ENCODE measurements around the gene FAM83D. TPM values are rescaled to one million over a fixed set of nuclear protein-coding genes. Genes with fewer than 3 reads are reported as not detected.
A peak's percentile ranks its signal among the peaks of the same experiment; 100 is the strongest.
"Not testable (repeated sequence)": the region's sequence is repeated elsewhere in the genome, so short reads cannot be mapped to it uniquely, and the experiment has no call there.

FAM83D gene
- total RNA-seq, 2 donors from 2014 or later, result 15.9 to 18.3 TPM

DNA sequence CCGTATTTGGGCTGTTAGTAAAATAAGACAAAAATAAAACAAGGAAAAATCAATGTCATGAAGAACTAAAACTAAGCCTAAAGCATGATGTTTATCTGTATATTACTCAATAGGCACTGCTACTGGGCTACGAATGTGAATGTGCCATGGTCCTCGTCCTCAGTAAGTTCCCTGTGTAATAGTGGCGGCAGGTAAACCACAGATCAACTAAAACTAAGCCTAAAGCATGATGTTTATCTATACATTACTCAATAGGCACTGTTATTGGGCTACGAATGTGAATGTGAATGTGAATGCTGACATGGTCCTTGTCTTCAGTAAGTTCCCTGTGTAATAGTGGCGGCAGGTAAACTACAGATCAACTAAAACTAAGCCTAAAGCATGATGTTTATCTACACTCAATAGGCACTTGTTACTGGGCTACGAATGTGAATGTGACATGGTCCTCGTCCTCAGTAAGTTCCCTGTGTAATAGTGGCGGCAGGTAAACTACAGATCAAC is 34.0 kb downstream of the FAM83D start:
- peak overlapping the region; percentile 93 for H3K27ac Mint-ChIP-seq
- not testable (repeated sequence) for H3K9me3 Mint-ChIP-seq
- H3K4me3 Mint-ChIP-seq, result peak overlapping the region; percentile 93

DNA sequence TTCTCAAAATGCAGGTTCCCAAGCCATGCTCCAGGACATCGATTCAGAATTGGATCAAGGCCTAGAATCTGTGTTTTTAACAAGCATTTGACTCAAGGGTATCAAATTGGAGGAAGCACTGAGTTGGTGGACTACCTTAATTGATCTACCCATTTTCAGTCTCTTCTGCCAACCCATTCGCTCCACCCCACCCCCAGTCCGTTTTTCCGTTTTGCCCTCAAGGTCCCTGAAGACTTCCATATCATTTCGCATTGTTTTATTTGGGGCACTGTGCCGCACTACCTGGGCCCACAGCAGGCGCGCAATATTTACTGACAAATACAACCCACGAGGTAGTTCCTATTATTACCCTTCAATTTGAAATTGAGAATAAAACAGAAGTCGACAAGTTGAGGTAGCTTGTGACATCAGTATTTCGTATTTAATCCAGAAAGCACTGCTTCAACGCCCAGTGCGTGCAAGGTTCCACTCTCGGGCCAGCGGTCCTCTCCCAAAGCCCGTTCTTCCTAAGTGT is 35.4 kb downstream of the FAM83D start:
- peaks cover 11% of the 10 kb centered on the region for H3K36me3 Mint-ChIP-seq (ENCODE audit: low read depth)
- no peaks in the 10 kb centered on the region for H3K27me3 Mint-ChIP-seq
- peak overlapping the region; percentile 93 for H3K4me3 Mint-ChIP-seq
- no peaks in the 10 kb centered on the region for H3K9me3 Mint-ChIP-seq
- peak overlapping the region; percentile 93 for H3K27ac Mint-ChIP-seq
- H3K4me1 Mint-ChIP-seq, result peaks cover 11% of the 10 kb centered on the region
- peak; percentile 1 for ATAC-seq (replicated peaks)

More for the DNA sequence above, 34.0 kb downstream of the FAM83D start:
- peaks cover 11% of the 10 kb centered on the region for H3K4me1 Mint-ChIP-seq
- not testable (repeated sequence) for ATAC-seq (replicated peaks); H3K27me3 Mint-ChIP-seq
- H3K36me3 Mint-ChIP-seq (ENCODE audit: low read depth), result peaks cover 11% of the 10 kb centered on the region

DNA sequence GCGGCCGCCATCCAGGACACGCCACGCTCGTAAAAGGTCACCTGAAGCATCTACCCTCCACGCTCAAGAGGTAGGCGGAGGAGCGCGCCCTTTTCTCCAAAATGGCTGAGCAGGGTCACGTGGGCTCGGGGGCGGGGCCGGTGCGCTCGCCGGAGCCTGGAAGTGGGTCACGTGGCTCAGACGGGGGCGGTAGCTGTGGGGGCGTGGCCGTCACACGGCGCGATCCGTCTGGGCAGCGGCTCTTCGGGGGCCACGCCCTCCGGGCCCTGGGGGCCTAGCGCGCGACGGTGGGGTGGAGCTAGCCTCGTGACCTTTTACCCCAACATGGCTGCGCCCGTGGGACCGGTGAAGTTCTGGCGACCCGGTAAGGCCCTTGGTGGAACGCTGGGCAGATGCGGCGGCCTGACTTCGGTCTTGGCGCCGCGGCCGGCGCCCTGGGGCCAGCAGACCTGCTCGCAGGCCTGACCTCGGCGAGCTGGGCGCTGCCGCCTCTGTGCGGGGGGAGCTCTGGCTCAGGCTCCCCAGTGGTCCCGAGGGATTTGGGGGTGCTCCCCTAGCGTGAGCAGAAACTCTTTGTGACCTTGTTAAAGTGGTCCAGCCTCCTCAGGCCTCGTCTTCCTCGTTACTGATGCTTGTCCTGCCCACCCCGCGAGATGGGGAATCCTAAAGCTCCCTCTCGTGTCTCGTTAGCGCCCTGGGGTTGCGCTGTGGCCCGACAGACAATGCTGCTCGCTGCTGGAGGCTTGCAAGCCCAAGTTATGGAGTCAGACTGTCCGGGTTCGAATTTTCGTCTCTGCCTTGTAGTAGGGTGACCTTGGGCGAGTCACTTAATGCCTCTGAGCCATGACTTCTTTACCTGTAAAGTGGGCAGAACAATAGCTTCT is 36.1 kb downstream of the FAM83D start, which contains the start of gene DHX35:
Gene DHX35, plus strand, starts transcription at position 301 of the 884 bp plus-strand sequence. Its CDS starts 24 bp downstream, at position 325.
- Mint-ChIP-seq H3K27me3 (no peaks in the 10 kb centered on the region), H3K36me3 (ENCODE audit: low read depth) (peaks cover 11% of the 10 kb centered on the region), H3K4me1 (peaks cover 11% of the 10 kb centered on the region), H3K9me3 (no peaks in the 10 kb centered on the region), H3K4me3 (peak within 1 kb of the TSS; percentile 93), H3K27ac (peak within 1 kb of the TSS; percentile 93)
- peak; percentile 99 for ATAC-seq (replicated peaks)

DNA sequence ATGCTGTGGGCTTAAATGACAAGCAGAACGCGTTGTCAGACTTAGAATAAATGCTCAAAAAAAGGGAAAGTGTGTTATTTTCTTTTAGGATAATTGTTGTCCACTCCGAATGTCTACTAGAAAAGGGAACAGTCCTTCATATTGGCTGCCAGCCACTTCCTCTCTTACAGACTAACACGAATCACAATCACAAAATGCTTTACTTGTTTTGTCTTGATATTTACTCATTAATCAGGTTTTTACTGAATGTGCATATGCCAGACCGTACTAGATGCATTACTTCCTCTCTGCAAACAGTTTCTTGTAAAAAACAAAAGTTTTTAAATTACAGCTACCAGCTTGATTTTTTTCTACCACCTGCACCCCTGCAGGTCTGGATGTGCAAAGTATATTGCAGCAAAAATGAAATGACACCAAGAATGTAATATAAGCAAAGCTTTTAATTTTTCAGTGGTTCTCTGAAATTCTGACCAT is 36.7 kb downstream of the FAM83D start:
- H3K4me3 Mint-ChIP-seq, result peak overlapping the region; percentile 93
- no peak for ATAC-seq (replicated peaks)
- H3K27me3 Mint-ChIP-seq, result no peaks in the 10 kb centered on the region
- H3K9me3 Mint-ChIP-seq, result no peaks in the 10 kb centered on the region
- H3K36me3 Mint-ChIP-seq (ENCODE audit: low read depth), result peaks cover 11% of the 10 kb centered on the region
- peaks cover 11% of the 10 kb centered on the region for H3K4me1 Mint-ChIP-seq
- H3K27ac Mint-ChIP-seq, result peak overlapping the region; percentile 93

DNA sequence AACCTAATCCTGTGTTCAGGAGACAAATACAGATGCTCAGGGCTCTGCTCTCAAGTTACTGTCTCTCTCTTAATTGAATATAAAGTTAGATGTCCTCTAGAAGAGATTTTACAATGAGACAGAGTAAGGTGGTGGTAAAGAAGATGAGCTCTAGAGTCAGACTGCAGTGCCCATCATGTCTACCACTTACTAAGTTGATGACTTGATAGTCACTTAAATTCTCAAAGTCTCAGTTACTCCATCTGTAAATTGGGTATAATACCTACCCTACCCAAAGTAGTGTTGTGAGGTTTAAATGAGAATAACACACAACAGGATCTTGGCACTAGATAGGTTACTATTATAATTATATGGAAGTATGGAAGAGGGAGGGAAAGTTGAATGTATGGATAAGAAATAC is 37.5 kb downstream of the FAM83D start:
- no peaks in the 10 kb centered on the region for H3K9me3 Mint-ChIP-seq
- peaks cover 11% of the 10 kb centered on the region for H3K36me3 Mint-ChIP-seq (ENCODE audit: low read depth)
- H3K27ac Mint-ChIP-seq, result peak overlapping the region; percentile 10
- no peaks in the 10 kb centered on the region for H3K27me3 Mint-ChIP-seq
- H3K4me1 Mint-ChIP-seq, result peaks cover 11% of the 10 kb centered on the region
- ATAC-seq (replicated peaks), result no peak
- peak overlapping the region; percentile 93 for H3K4me3 Mint-ChIP-seq

DNA sequence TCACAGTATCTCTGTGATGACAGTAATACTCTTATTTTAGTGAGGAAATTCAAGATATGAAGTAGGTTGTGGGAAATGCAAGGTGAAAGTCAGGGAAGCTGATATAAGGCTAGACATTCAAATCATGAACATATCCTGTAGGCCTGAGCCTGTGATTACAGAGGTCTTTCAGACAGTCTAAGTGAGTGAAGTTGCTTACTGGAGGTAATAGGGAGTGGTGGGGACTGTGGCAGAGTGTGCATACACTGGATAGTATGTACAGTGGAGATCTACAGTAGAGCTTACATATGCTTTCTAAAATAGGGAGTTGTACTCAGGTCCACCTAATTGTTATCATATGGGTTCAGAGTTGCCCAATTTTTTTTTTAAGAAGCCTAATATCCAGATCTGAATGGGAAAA is 39.0 kb downstream of the FAM83D start:
- Mint-ChIP-seq H3K27ac (no peak overlapping the region), H3K9me3 (no peaks in the 10 kb centered on the region), H3K36me3 (ENCODE audit: low read depth) (peaks cover 26% of the 10 kb centered on the region), H3K4me1 (peaks cover 11% of the 10 kb centered on the region), H3K4me3 (no peak overlapping the region), H3K27me3 (no peaks in the 10 kb centered on the region)
- no peak for ATAC-seq (replicated peaks)

DNA sequence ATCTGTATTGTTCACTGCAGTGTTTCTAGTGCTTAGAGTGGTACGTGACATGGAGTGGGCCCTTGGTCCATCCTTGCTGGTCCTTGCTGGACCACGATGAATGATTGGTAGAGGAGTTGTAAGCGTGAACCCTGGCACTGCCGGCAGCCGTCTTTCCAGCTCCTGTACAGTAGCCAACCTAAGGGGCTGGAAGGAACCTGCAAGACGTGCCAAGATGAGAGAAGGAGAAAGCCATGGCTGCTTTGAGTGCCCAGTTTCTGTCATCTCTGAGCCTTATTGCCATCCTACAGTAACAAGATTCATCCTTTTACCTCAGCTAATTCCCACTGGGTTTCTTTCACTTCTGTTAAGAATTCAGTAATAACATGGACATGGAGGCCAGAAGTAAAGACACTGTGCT is 41.9 kb downstream of the FAM83D start:
- no peaks in the 10 kb centered on the region for H3K27me3 Mint-ChIP-seq
- H3K9me3 Mint-ChIP-seq, result no peaks in the 10 kb centered on the region
- peaks cover 7% of the 10 kb centered on the region for H3K4me1 Mint-ChIP-seq
- H3K27ac Mint-ChIP-seq, result no peak overlapping the region
- H3K36me3 Mint-ChIP-seq (ENCODE audit: low read depth), result peaks cover 52% of the 10 kb centered on the region
- no peak for ATAC-seq (replicated peaks)
- no peak overlapping the region for H3K4me3 Mint-ChIP-seq

DNA sequence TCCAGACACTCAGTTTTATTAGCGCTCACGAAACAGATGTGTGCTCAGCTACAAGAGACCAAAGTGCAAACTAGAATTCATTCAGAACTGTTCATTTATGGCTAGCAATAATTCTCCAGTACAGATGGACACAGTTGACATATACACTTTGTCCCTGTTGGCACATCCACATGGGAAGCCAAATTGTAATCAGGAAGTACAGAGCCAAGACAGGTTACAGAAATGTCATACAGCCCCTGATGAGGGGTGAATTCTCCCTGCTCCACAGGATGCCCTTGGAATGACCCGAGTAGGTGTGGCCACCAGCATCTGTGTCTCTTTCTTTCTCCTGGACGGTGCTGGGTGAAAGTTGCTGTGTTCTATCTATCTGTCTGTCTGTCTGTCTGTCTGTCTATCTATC is 43.5 kb downstream of the FAM83D start:
- Mint-ChIP-seq H3K4me3 (no peak overlapping the region), H3K27ac (peak overlapping the region; percentile 5), H3K9me3 (no peaks in the 10 kb centered on the region), H3K4me1 (peaks cover 10% of the 10 kb centered on the region), H3K27me3 (no peaks in the 10 kb centered on the region), H3K36me3 (ENCODE audit: low read depth) (peaks cover 46% of the 10 kb centered on the region)
- ATAC-seq (replicated peaks), result no peak

DNA sequence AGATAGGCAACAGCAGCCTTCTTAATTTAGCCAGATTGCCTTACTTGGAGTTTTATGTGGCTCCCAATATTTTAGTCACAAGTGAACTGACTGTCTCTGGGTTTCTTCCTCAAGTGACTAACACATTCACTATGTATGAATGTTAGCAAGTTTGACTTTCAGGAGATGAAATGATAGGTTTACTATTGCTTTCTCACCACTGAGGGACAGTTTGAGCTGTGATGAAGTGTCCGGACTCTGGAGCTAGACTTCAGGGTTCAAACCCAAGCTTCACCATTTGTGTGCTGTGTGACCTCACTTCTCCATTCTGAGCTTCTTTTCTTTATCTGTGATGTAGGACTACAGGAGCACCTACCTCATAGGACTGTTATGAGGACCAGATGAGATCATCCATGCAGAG is 44.1 kb downstream of the FAM83D start:
- H3K36me3 Mint-ChIP-seq (ENCODE audit: low read depth), result peaks cover 44% of the 10 kb centered on the region
- no peak overlapping the region for H3K4me3 Mint-ChIP-seq
- no peaks in the 10 kb centered on the region for H3K9me3 Mint-ChIP-seq
- H3K27me3 Mint-ChIP-seq, result no peaks in the 10 kb centered on the region
- peak; percentile 49 for ATAC-seq (replicated peaks)
- H3K4me1 Mint-ChIP-seq, result peaks cover 14% of the 10 kb centered on the region
- peak overlapping the region; percentile 5 for H3K27ac Mint-ChIP-seq

DNA sequence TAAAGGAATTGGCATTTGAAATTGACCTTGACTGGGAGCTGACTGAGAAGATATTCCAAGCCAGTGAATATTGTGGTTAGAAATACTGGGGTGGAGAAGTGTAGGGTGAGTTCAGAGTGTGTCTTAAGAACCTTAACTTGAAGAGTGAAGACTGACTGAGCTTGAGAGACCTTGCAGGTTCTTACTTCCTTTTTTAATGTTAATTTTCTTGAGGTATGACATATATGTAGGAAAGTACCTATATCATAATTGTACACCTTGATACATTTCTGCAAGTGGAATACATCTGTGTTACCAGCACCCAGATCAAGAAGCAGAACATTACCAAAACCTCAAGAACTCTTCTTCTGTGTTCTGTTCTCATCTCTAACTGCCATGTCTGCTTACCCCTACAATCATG is 46.9 kb downstream of the FAM83D start:
- H3K27me3 Mint-ChIP-seq, result no peaks in the 10 kb centered on the region
- ATAC-seq (replicated peaks), result no peak
- no peaks in the 10 kb centered on the region for H3K9me3 Mint-ChIP-seq
- H3K4me3 Mint-ChIP-seq, result no peak overlapping the region
- H3K4me1 Mint-ChIP-seq, result peaks cover 14% of the 10 kb centered on the region
- no peak overlapping the region for H3K27ac Mint-ChIP-seq
- H3K36me3 Mint-ChIP-seq (ENCODE audit: low read depth), result peaks cover 44% of the 10 kb centered on the region

DNA sequence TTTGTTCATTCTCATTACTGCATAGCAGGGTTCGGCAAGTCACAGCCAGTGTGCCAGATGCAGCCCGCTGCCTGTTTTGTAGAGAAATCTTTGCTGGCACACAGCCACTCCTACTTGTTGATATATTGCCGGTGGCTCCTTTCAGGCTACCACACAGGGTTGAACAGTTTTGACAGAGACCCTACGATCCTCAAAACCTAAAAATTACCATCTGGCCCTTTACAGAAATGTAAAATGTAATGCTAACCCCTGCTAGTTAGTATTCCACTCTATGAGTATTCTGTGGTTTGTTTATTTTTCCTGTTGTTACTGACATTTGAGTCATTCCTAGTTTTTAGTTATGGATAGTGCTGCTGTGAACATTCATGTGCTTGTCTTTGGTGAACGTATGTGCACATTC is 47.4 kb downstream of the FAM83D start:
- Mint-ChIP-seq H3K4me3 (no peak overlapping the region), H3K27ac (no peak overlapping the region), H3K36me3 (ENCODE audit: low read depth) (peaks cover 44% of the 10 kb centered on the region), H3K27me3 (no peaks in the 10 kb centered on the region), H3K9me3 (no peaks in the 10 kb centered on the region), H3K4me1 (peaks cover 14% of the 10 kb centered on the region)
- ATAC-seq (replicated peaks), result no peak

DNA sequence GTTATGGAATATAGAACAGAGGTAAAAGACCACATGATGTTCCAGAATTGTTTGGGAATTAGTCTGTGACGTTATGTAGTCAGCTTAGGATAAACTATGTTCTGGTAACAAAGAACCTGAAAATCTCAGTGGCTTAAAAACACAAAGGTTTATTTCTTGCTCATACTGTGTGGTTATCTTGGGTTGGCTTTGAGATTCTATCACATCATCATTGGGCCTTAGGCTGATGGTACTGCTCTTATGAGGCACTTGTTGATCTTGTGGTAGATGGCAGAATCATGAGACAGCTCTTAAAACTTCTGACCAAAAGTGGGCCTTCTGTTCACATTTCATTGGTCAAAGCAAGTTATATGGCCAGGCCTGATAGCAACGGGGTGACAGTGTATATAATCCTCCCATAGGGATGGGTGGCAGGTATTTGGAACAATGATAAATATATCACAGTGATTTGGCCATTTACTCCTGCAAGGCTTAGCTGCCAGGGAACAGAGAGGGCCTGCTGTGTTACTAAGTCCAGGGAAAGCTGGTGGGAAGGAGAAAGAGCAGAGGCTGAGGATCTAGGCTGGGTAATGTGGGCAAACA is 49.4 kb downstream of the FAM83D start:
- H3K4me3 Mint-ChIP-seq, result no peak overlapping the region
- peaks cover 39% of the 10 kb centered on the region for H3K36me3 Mint-ChIP-seq (ENCODE audit: low read depth)
- no peaks in the 10 kb centered on the region for H3K9me3 Mint-ChIP-seq
- peak; percentile 84 for ATAC-seq (replicated peaks)
- H3K27me3 Mint-ChIP-seq, result no peaks in the 10 kb centered on the region
- H3K4me1 Mint-ChIP-seq, result peaks cover 14% of the 10 kb centered on the region
- H3K27ac Mint-ChIP-seq, result no peak overlapping the region

DNA sequence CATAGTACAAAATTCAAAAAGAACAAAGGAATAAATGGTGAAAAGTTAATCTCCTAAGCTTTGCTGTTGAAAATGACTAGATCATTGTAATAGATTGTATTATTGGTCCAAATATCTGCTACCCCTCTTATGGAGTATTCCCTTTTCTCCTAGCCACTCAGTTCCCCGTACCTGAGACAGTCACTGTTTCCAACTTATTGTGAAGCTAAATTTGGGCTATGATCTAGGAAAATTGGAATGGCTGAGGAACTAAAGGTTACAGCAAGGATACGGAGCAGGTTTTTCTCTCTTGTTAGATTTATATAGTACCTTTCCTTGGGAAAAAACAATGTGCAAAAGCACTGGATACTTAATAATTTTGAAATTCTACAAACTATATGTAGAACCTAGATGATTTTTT is 53.2 kb downstream of the FAM83D start:
- no peak overlapping the region for H3K27ac Mint-ChIP-seq
- no peaks in the 10 kb centered on the region for H3K9me3 Mint-ChIP-seq
- H3K36me3 Mint-ChIP-seq (ENCODE audit: low read depth), result peaks cover 45% of the 10 kb centered on the region
- no peak for ATAC-seq (replicated peaks)
- no peaks in the 10 kb centered on the region for H3K27me3 Mint-ChIP-seq
- peaks cover 13% of the 10 kb centered on the region for H3K4me1 Mint-ChIP-seq
- H3K4me3 Mint-ChIP-seq, result no peak overlapping the region

DNA sequence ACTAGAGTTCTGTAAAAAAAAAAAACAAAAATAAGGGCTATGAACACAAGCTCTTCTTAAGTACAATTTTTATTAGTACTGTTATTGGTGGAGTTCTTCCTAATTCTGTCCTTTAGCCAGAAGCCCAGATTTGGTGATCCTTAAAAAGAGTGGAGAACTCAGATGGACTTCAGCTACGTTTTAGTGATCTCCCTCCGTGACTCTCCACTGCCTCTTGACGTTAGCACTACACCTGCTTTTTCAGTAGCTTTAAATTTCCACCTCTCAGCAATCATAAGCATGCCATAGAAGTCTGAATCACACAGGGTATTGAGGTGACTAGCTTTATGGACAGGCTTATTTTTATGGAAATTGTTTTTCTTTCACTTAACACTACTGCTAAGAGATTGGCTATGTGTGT is 53.6 kb downstream of the FAM83D start:
- ATAC-seq (replicated peaks), result no peak
- Mint-ChIP-seq H3K27ac (no peak overlapping the region), H3K4me3 (no peak overlapping the region), H3K36me3 (ENCODE audit: low read depth) (peaks cover 49% of the 10 kb centered on the region), H3K4me1 (peaks cover 9% of the 10 kb centered on the region), H3K27me3 (no peaks in the 10 kb centered on the region), H3K9me3 (no peaks in the 10 kb centered on the region)

Data from activated T-helper 17 cell treated with anti-CD3 and anti-CD28 coated beads, Interleukin-2, amount 50 U/mL, for 72 hours (primary cell).